Measurements from ENCODE around the gene PRKN.

DNA sequence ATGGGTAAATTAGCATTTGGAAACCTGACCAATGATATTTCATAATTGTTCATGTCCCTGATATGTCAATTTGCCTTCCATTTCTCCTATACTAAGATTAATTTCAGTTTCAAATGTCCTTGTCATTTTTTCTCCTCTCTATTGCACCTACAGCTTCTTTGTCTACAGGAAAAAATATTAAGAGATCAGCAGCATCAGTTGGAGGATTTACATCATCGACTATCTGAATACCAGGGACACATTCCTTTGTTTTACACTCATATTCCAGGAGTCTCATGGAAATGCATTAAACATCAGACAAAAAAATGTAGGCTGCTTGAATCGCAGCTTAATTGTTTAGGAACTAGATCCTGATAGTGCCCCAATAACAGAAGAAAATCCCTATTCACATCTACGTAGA lies 188.2 kb downstream of the PRKN start:
- no peak for TF ChIP-seq EZH2 (IDR thresholded peaks at IDR 0.05; ENCODE audit: borderline replicate concordance, low read depth, low read length, poor library complexity, severe bottlenecking)
- no peak for TF ChIP-seq CTCF (conservative IDR thresholded peaks at IDR 0.05; ENCODE audit: low read depth, low read length)

Measured in A673 (cell line).